Melanocyte of skin (primary cell): ENCODE data around the gene PIGZ. TPM values are rescaled to one million over a fixed set of nuclear protein-coding genes. Genes with fewer than 3 reads are reported as not detected.

Experiments
- total RNA-seq, 2 donors: library from RNA; depleted of rRNA; stranded (reverse); fragments of >200 nt; gene quantifications; 2 replicates each; pipeline ENCODE4 v1.2.3, GENCODE V29; 2012

PIGZ gene
- total RNA-seq, result 1 to 10 TPM; 1.7 to 5.5 TPM

GRCh38 chr3:196968233-196969133 lies at the start of gene PIGZ:
Gene PIGZ (minus strand): TSS chr3:196968833. CDS start chr3:196952031, 16,802 bp downstream.

GRCh38 chr3:196942226-196942914 lies 26.3 kb downstream of the PIGZ start, which contains the start of gene NCBP2:
Gene NCBP2 (minus strand): TSS chr3:196942528. CDS start chr3:196942503, 25 bp downstream.

Other genes starting within 250 kb of the PIGZ start
- 10 to 100 TPM; 27.5 to 38.6 TPM for gene PAK2, start 229.0 kb downstream of the PIGZ start, total RNA-seq
- gene SENP5, start 100.9 kb downstream of the PIGZ start, total RNA-seq, result 10 to 100 TPM; 38.2 to 51.0 TPM
- gene NCBP2, start 26.3 kb downstream of the PIGZ start, total RNA-seq, result 10 to 100 TPM; 35.8 to 44.0 TPM
- 100 to 1,000 TPM in 1 of 2 donors, 10 to 100 TPM in 1; 99.1 to 120 TPM for gene MELTF, start 61.0 kb upstream of the PIGZ start, total RNA-seq